EL (cell line): ENCODE measurements around the gene ZWILCH.
"Not testable (repeated sequence)": the region's sequence is repeated elsewhere in the genome, so short reads cannot be mapped to it uniquely, and the experiment has no call there.

Experiments used
- DNase-seq: peaks from one replicate; pipeline ENCODE4 v3.0.0-alpha.2; 2016

Gene ZWILCH

GRCh38 chr15:66504563-66505429 is at the start of gene ZWILCH, which contains the start of gene RPL4:
TSS of gene ZWILCH (plus strand) at chr15:66505326. CDS start at chr15:66505339, 13 bp downstream.
TSS of gene RPL4 (minus strand) at chr15:66504855. CDS start at chr15:66504790, 65 bp downstream.
- peak; percentile 90 for DNase-seq

- DNase-seq = peak; percentile 53
Measured at GRCh38 chr15:66456211-66456610, 48.9 kb upstream of the ZWILCH start.

- DNase-seq = peak; percentile 73
Measured at GRCh38 chr15:66459818-66460615, 45.1 kb upstream of the ZWILCH start.

GRCh38 chr15:66461294-66461693 is 43.8 kb upstream of the ZWILCH start:
- not testable (repeated sequence) for DNase-seq

- no peak for DNase-seq
Measured at GRCh38 chr15:66461917-66462316, 43.2 kb upstream of the ZWILCH start.

GRCh38 chr15:66462627-66463026 is 42.5 kb upstream of the ZWILCH start:
- no peak for DNase-seq

GRCh38 chr15:66465294-66465693 is 39.8 kb upstream of the ZWILCH start:
- not testable (repeated sequence) for DNase-seq

- DNase-seq = not testable (repeated sequence)
Measured at GRCh38 chr15:66467162-66468040, 37.7 kb upstream of the ZWILCH start.

GRCh38 chr15:66470825-66471224 is 34.3 kb upstream of the ZWILCH start:
- DNase-seq = not testable (repeated sequence)

- DNase-seq = peak; percentile 54
Measured at GRCh38 chr15:66472176-66472999, 32.7 kb upstream of the ZWILCH start.

- no peak for DNase-seq
Measured at GRCh38 chr15:66474135-66474534, 31.0 kb upstream of the ZWILCH start.

GRCh38 chr15:66474963-66475362 is 30.2 kb upstream of the ZWILCH start:
- DNase-seq = no peak

- no peak for DNase-seq
Measured at GRCh38 chr15:66476535-66476934, 28.6 kb upstream of the ZWILCH start.

- no peak for DNase-seq
Measured at GRCh38 chr15:66477011-66477410, 28.1 kb upstream of the ZWILCH start.

- DNase-seq = no peak
Measured at GRCh38 chr15:66480267-66480666, 24.9 kb upstream of the ZWILCH start.

- peak; percentile 42 for DNase-seq
Measured at GRCh38 chr15:66481107-66481856, 23.8 kb upstream of the ZWILCH start.

- no peak for DNase-seq
Measured at GRCh38 chr15:66482539-66482938, 22.6 kb upstream of the ZWILCH start.

- DNase-seq = peak; percentile 46
Measured at GRCh38 chr15:66483131-66483566, 22.0 kb upstream of the ZWILCH start.

- DNase-seq = no peak
Measured at GRCh38 chr15:66484539-66485112, 20.5 kb upstream of the ZWILCH start.

GRCh38 chr15:66486887-66487286 is 18.2 kb upstream of the ZWILCH start:
- no peak for DNase-seq

GRCh38 chr15:66488525-66488924 is 16.6 kb upstream of the ZWILCH start:
- DNase-seq = no peak
